Activated CD4-positive, alpha-beta T cell treated with anti-CD3 and anti-CD28 coated beads, Interleukin-2, amount 50 U/mL, for 1 hour (primary cell): ENCODE measurements around the gene COIL.
"Not testable (repeated sequence)": the region's sequence is repeated elsewhere in the genome, so short reads cannot be mapped to it uniquely, and the experiment has no call there.

ENCODE experiments used
- DNase-seq: peaks from one replicate; pipeline ENCODE4 v3.0.0-alpha.2; 2020

Gene COIL

GRCh38 chr17:56960596-56961538 lies at the start of gene COIL:
Gene COIL, minus strand, starts transcription at chr17:56961050. Its CDS starts 31 bp downstream, at chr17:56961019.
- peak; percentile 93 for DNase-seq

GRCh38 chr17:57010487-57010886 lies 49.6 kb upstream of the COIL start:
- DNase-seq: no peak

GRCh38 chr17:57009737-57010445 lies 49.0 kb upstream of the COIL start:
- DNase-seq: peak; percentile 38

- no peak for DNase-seq
Observed at GRCh38 chr17:57008958-57009357, 48.1 kb upstream of the COIL start.

GRCh38 chr17:57006040-57006439 lies 45.2 kb upstream of the COIL start:
- DNase-seq: no peak

GRCh38 chr17:57004944-57005579 lies 44.2 kb upstream of the COIL start:
- DNase-seq: no peak

GRCh38 chr17:57002904-57003303 lies 42.1 kb upstream of the COIL start:
- DNase-seq: no peak

- no peak for DNase-seq
Observed at GRCh38 chr17:57001541-57001940, 40.7 kb upstream of the COIL start.

GRCh38 chr17:56997313-56997712 lies 36.5 kb upstream of the COIL start:
- DNase-seq: no peak

GRCh38 chr17:56995766-56996165 lies 34.9 kb upstream of the COIL start:
- DNase-seq: no peak

- no peak for DNase-seq
Observed at GRCh38 chr17:56994009-56994792, 33.4 kb upstream of the COIL start.

GRCh38 chr17:56992364-56992763 lies 31.5 kb upstream of the COIL start:
- no peak for DNase-seq

GRCh38 chr17:56988901-56989572 lies 28.2 kb upstream of the COIL start:
- DNase-seq: no peak

GRCh38 chr17:56987283-56987834 lies 26.5 kb upstream of the COIL start:
- DNase-seq: no peak

GRCh38 chr17:56985371-56986162 lies 24.7 kb upstream of the COIL start:
- no peak for DNase-seq

GRCh38 chr17:56983366-56983765 lies 22.5 kb upstream of the COIL start:
- no peak for DNase-seq

- DNase-seq: no peak
Observed at GRCh38 chr17:56982312-56982711, 21.5 kb upstream of the COIL start.

- DNase-seq: not testable (repeated sequence)
Observed at GRCh38 chr17:56980526-56980925, 19.7 kb upstream of the COIL start.

- DNase-seq: no peak
Observed at GRCh38 chr17:56979091-56979480, 18.2 kb upstream of the COIL start.

- DNase-seq: no peak
Observed at GRCh38 chr17:56978441-56979090, 17.7 kb upstream of the COIL start.
